HCT116 (cell line): ENCODE data around the gene NRBP1.

Source experiments
- CBX3 ChIP-seq: IDR thresholded peaks from 2 replicates; pipeline ENCODE4 v1.6.1; 2012; ENCODE audit warnings: low read depth
- EZH2 ChIP-seq: fragments of 200-600 bp; sonication (generic); IDR thresholded peaks from 2 replicates; pipeline ENCODE4 v1.6.1; 2017; ENCODE audit warnings: antibody characterized with exemption, mixed run types
- EZH2phosphoT487 ChIP-seq: fragments of 200-600 bp; IDR thresholded peaks from 2 replicates; pipeline ENCODE4 v1.6.1; 2018; ENCODE audit warnings: antibody characterized with exemption, borderline replicate concordance
- POLR2A ChIP-seq: IDR thresholded peaks from 2 replicates; pipeline ENCODE4 v1.7.0; 2011; ENCODE audit warnings: borderline replicate concordance; ENCODE audit not compliant: insufficient read depth, insufficient read length; ENCODE audit errors: extremely low read depth
- POLR2AphosphoS5 ChIP-seq: IDR thresholded peaks from 2 replicates; pipeline ENCODE4 v1.6.1; 2011; ENCODE audit warnings: mild to moderate bottlenecking, low read depth, low read length, moderate library complexity
- SRF ChIP-seq: IDR thresholded peaks from 2 replicates; pipeline ENCODE4 v1.6.1; 2012; ENCODE audit warnings: low read depth
- ZNF274 ChIP-seq: fragments of 200-500 bp; sonication (Bioruptor generic); IDR thresholded peaks from 2 replicates; pipeline ENCODE4 v1.6.1; 2014; ENCODE audit warnings: mild to moderate bottlenecking, low read depth, low read length, inconsistent platforms
- TF ChIP-seq, protein P1 (sequence below), 3 experiments: fragments of 200-600 bp in 1 of 3; sonication (generic) in 1 of 3; IDR thresholded peaks in 2 of 3; conservative IDR thresholded peaks in 1 of 3; 2 replicates each; pipeline ENCODE4 v1.5.1; 2012 to 2017; ENCODE audit warnings: low read depth in 2 of 3, low read length in 2 of 3, antibody characterized with exemption in 1 of 3, borderline replicate concordance in 1 of 3, control low read depth in 1 of 3, mild to moderate bottlenecking in 1 of 3, mixed read lengths in 1 of 3, mixed run types in 1 of 3, moderate library complexity in 1 of 3; ENCODE audit not compliant: insufficient read depth in 1 of 3
- TF ChIP-seq, protein P2 (sequence below): IDR thresholded peaks from 2 replicates; pipeline ENCODE4 v1.6.1; 2012; ENCODE audit warnings: low read depth
- TF ChIP-seq, protein P3 (sequence below): IDR thresholded peaks from 2 replicates; pipeline ENCODE4 v1.6.1; 2012

DNA sequence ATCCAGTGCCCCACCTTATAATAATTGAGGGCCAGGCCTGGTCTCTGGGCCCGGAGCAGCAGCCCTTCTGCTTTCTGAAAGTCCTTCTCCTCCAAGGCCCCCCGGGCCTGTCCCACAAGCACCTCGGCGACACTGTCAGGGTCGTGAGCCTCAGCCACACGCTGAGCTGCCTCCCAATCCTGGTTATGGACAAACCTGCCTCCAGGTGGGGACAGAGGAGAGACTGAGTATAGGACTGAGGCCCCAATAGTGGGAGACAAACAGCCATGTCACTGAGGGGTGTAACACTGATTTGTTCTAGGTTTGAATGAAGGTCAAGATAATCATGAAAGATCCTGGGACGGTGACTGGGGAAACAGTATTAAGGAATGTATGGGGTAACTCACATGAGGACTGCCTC is 25.5 kb downstream of the NRBP1 start:
- TF ChIP-seq POLR2AphosphoS5 (no peak), EZH2 (no peak), SRF (no peak), POLR2A (no peak), EZH2phosphoT487 (no peak), CBX3 (no peak), ZNF274 (no peak)
- TF ChIP-seq, protein P1, sequence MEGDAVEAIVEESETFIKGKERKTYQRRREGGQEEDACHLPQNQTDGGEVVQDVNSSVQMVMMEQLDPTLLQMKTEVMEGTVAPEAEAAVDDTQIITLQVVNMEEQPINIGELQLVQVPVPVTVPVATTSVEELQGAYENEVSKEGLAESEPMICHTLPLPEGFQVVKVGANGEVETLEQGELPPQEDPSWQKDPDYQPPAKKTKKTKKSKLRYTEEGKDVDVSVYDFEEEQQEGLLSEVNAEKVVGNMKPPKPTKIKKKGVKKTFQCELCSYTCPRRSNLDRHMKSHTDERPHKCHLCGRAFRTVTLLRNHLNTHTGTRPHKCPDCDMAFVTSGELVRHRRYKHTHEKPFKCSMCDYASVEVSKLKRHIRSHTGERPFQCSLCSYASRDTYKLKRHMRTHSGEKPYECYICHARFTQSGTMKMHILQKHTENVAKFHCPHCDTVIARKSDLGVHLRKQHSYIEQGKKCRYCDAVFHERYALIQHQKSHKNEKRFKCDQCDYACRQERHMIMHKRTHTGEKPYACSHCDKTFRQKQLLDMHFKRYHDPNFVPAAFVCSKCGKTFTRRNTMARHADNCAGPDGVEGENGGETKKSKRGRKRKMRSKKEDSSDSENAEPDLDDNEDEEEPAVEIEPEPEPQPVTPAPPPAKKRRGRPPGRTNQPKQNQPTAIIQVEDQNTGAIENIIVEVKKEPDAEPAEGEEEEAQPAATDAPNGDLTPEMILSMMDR (IDR thresholded peaks at IDR 0.05 in 2 of 3, conservative IDR thresholded peaks at IDR 0.05 in 1 of 3; ENCODE audit: borderline replicate concordance in 1 of 3, insufficient read depth in 1 of 3, low read depth in 2 of 3, low read length in 2 of 3): peak in 2 of 3 experiments; percentile 10 to 18; a peak in 1 of 6 replicates
- TF ChIP-seq, protein P2, sequence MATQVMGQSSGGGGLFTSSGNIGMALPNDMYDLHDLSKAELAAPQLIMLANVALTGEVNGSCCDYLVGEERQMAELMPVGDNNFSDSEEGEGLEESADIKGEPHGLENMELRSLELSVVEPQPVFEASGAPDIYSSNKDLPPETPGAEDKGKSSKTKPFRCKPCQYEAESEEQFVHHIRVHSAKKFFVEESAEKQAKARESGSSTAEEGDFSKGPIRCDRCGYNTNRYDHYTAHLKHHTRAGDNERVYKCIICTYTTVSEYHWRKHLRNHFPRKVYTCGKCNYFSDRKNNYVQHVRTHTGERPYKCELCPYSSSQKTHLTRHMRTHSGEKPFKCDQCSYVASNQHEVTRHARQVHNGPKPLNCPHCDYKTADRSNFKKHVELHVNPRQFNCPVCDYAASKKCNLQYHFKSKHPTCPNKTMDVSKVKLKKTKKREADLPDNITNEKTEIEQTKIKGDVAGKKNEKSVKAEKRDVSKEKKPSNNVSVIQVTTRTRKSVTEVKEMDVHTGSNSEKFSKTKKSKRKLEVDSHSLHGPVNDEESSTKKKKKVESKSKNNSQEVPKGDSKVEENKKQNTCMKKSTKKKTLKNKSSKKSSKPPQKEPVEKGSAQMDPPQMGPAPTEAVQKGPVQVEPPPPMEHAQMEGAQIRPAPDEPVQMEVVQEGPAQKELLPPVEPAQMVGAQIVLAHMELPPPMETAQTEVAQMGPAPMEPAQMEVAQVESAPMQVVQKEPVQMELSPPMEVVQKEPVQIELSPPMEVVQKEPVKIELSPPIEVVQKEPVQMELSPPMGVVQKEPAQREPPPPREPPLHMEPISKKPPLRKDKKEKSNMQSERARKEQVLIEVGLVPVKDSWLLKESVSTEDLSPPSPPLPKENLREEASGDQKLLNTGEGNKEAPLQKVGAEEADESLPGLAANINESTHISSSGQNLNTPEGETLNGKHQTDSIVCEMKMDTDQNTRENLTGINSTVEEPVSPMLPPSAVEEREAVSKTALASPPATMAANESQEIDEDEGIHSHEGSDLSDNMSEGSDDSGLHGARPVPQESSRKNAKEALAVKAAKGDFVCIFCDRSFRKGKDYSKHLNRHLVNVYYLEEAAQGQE: no peak
- TF ChIP-seq, protein P3, sequence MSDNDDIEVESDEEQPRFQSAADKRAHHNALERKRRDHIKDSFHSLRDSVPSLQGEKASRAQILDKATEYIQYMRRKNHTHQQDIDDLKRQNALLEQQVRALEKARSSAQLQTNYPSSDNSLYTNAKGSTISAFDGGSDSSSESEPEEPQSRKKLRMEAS: no peak
